Stomach (tissue), 4 donors: ENCODE data around the gene GP5.

Source experiments
- CTCF ChIP-seq, 7 experiments: fragments of 450-650 bp in 4 of 7; fragments of 200-600 bp in 3 of 7; sonication (generic) in 3 of 7; IDR thresholded peaks; one replicate each; pipeline ENCODE4 v1.5.1; 2016 to 2019; ENCODE audit warnings: antibody characterized with exemption in 7 of 7, control low read depth in 2 of 7, mild to moderate bottlenecking in 1 of 7
- EP300 ChIP-seq: sonication (generic); formaldehyde crosslinking; IDR thresholded peaks from one replicate; pipeline ENCODE4 v1.6.1; 2017; ENCODE audit warnings: antibody characterized with exemption

DNA sequence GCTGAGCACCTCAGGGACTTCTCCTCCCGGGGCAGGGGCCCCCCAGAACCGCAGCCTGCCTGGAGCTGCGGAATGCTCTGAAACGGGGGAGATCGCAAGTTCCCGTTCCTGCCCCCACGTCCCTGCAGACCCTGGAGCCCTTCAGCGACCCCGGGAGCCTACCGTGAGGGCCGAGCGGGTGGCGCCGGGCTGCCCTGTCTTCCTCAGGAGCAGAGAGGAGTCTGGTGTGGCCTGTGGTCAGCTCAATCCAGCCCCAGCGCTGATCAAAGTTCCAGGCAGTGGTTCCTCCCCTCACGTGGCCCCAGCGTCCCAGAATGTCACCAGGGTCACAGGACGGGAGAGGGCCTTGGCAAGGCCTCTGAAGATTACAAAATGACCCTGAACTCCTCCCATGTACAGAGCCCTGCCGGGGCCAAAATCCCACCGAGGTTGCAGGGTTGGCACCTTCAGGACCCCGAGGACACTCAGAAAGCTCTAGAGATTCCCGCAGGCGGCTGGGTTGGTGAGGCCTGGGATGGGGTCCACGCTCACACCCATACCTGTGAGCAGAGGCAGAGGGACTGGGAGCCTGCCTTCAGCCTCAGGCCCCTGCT lies 47.9 kb downstream of the GP5 start, which contains the start of gene CPN2:
- TF ChIP-seq EP300, result no peak
- no peak for TF ChIP-seq CTCF (IDR thresholded peaks at IDR 0.05)
